Measurements from ENCODE around the gene SMAD5.

The SMAD5 gene

GRCh38 chr5:136123236-136123768 lies 9.3 kb upstream of the SMAD5 start:
- no peak overlapping the region for H3K27ac ChIP-seq (ENCODE audit: low read length)
- H3K4me3 ChIP-seq (ENCODE audit: low read depth in 1 of 2, low read length in 2 of 2), result no peak overlapping the region
- no peaks in the 10 kb centered on the region for H3K9me3 ChIP-seq (ENCODE audit: control insufficient read depth in 1 of 2, low read length in 2 of 2)
- no peaks in the 10 kb centered on the region for H3K27me3 ChIP-seq (ENCODE audit: low read depth, low read length)
- no peaks in the 10 kb centered on the region for H3K4me1 ChIP-seq (ENCODE audit: control insufficient read depth in 1 of 2, insufficient read depth in 2 of 2, low read length in 2 of 2)
- H3K36me3 ChIP-seq (ENCODE audit: control insufficient read depth in 1 of 2, insufficient read depth in 2 of 2, low read length in 2 of 2), result no peaks in the 10 kb centered on the region

DNA sequence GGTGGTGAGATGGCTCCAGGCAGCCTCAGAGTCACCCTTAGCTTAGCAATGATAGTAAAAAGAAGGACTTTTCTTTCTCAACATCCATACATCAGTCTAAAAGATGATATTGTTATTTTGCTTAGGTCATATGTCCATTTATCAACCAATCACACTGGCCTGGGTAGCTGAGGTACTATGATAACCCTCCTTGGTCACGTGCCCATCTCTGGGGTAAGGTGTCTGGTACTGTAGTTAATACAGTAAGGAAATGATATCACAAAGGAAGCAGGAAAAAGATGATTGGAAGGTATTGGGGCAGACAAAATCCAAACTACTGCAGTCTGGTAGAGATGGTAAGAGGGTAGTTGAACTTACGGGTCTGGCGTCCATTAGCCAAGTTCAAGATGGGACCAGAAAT lies 5.1 kb upstream of the SMAD5 start:
- Histone ChIP-seq H3K9me3 (ENCODE audit: control insufficient read depth in 1 of 2, low read length in 2 of 2) (no peaks in the 10 kb centered on the region), H3K27me3 (ENCODE audit: low read depth, low read length) (no peaks in the 10 kb centered on the region), H3K36me3 (ENCODE audit: control insufficient read depth in 1 of 2, insufficient read depth in 2 of 2, low read length in 2 of 2) (no peaks in the 10 kb centered on the region), H3K4me1 (ENCODE audit: control insufficient read depth in 1 of 2, insufficient read depth in 2 of 2, low read length in 2 of 2) (peaks cover 0 to 4% of the 10 kb centered on the region in 2 donors), H3K27ac (ENCODE audit: low read length) (no peak overlapping the region), H3K4me3 (ENCODE audit: low read depth in 1 of 2, low read length in 2 of 2) (no peak overlapping the region)

DNA sequence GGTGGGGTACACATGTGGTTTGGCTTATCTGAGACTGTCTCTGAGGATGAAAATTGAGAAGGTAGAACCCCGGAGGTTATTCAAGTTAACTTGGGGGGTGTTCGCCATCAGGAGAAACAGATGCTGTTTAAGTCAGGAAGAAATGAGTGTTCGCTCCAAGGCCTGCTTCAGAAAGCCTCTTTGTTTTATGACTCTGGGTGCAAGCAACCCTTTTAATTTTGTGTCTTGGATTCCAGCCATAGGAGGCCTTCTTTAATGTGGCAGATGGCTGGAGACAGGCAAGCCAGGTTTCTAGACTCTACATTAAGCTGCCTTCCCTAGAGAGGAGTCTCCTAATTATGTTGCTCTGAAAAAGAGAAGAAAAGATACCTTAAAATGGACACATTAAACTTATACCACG lies 4.2 kb upstream of the SMAD5 start:
- no peaks in the 10 kb centered on the region for H3K9me3 ChIP-seq (ENCODE audit: control insufficient read depth in 1 of 2, low read length in 2 of 2)
- peaks cover 0 to 6% of the 10 kb centered on the region in 2 donors for H3K36me3 ChIP-seq (ENCODE audit: control insufficient read depth in 1 of 2, insufficient read depth in 2 of 2, low read length in 2 of 2)
- H3K4me3 ChIP-seq (ENCODE audit: low read depth in 1 of 2, low read length in 2 of 2), result no peak overlapping the region
- peaks cover 0 to 4% of the 10 kb centered on the region in 2 donors for H3K4me1 ChIP-seq (ENCODE audit: control insufficient read depth in 1 of 2, insufficient read depth in 2 of 2, low read length in 2 of 2)
- H3K27ac ChIP-seq (ENCODE audit: low read length), result no peak overlapping the region
- no peaks in the 10 kb centered on the region for H3K27me3 ChIP-seq (ENCODE audit: low read depth, low read length)

- H3K27me3 ChIP-seq (ENCODE audit: low read depth, low read length), result no peaks in the 10 kb centered on the region
- no peak overlapping the region for H3K4me3 ChIP-seq (ENCODE audit: low read depth in 1 of 2, low read length in 2 of 2)
- peaks cover 0 to 6% of the 10 kb centered on the region in 2 donors for H3K36me3 ChIP-seq (ENCODE audit: control insufficient read depth in 1 of 2, insufficient read depth in 2 of 2, low read length in 2 of 2)
- no peak overlapping the region for H3K27ac ChIP-seq (ENCODE audit: low read length)
- H3K4me1 ChIP-seq (ENCODE audit: control insufficient read depth in 1 of 2, insufficient read depth in 2 of 2, low read length in 2 of 2), result peaks cover 0 to 11% of the 10 kb centered on the region in 2 donors
- no peaks in the 10 kb centered on the region for H3K9me3 ChIP-seq (ENCODE audit: control insufficient read depth in 1 of 2, low read length in 2 of 2)
Measured at GRCh38 chr5:136129445-136129844, 3.2 kb upstream of the SMAD5 start.

- Histone ChIP-seq H3K4me1 (ENCODE audit: control insufficient read depth in 1 of 2, insufficient read depth in 2 of 2, low read length in 2 of 2) (peaks cover 8 to 21% of the 10 kb centered on the region in 2 donors), H3K27me3 (ENCODE audit: low read depth, low read length) (no peaks in the 10 kb centered on the region), H3K4me3 (ENCODE audit: low read depth in 1 of 2, low read length in 2 of 2) (no peak overlapping the region), H3K27ac (ENCODE audit: low read length) (no peak overlapping the region), H3K9me3 (ENCODE audit: control insufficient read depth in 1 of 2, low read length in 2 of 2) (no peaks in the 10 kb centered on the region), H3K36me3 (ENCODE audit: control insufficient read depth in 1 of 2, insufficient read depth in 2 of 2, low read length in 2 of 2) (peaks cover 0 to 6% of the 10 kb centered on the region in 2 donors)
Measured at GRCh38 chr5:136130581-136130980, 2.1 kb upstream of the SMAD5 start.

DNA sequence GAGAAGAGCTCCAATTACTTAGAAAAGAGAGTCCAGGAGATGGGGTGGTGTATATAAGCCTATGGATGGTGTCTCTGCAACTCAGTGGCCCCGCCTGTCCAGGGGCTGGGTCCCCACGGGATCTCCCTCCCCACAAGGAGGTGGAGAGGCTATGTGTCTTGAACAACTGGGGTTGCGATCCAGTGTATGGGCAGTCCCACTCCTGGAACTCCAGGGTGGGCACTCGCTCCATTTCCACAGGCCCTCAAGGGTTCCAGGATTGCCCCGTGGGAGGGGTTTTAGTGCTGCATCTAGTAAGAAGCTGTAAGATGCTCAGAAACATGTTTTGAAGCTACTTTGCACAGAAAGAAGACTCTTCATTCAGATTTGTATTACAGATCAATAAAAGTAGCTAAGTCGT lies 558 bp upstream of the SMAD5 start:
- no peaks in the 10 kb centered on the region for H3K9me3 ChIP-seq (ENCODE audit: control insufficient read depth in 1 of 2, low read length in 2 of 2)

DNA sequence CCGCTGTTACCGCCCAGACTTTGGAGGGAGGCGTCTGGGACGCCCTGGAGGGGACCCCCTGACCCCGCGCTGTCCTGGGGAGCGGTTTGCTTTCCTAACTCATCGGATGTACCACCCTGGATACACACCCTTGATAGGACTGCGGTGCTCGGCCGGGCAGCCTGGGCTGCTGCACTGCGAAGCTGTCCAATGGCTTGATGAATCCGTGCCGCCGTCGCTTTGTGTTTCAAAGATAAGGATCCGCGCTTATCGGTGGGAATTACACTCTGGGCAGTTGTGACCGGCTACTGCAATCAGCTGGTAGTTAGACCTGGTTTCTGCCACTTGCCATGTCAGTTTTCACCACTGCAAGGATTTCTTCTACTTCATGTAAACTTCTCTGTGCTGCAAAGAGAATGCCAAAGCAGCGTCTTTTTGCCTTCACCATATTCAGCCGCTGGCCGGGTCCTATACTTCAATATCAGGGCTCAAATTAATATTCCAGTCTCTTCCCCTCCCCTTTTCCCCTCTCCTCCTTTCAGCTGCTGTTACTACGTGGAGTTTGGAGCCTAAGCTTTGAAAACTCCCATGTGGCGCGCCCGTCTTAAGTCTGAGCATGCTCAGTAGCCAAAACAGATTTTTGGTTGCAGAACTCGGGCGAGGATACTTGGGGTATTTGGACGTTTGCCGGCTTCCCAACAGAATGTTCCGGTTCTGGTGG lies 727 bp downstream of the SMAD5 start:
- Histone ChIP-seq H3K27ac (ENCODE audit: low read length) (peak overlapping the region; percentile 81), H3K4me3 (ENCODE audit: low read depth in 1 of 2, low read length in 2 of 2) (peak overlapping the region; percentile 90 to 96)

More for the DNA sequence above, 558 bp upstream of the SMAD5 start:
- Histone ChIP-seq H3K27me3 (ENCODE audit: low read depth, low read length) (no peaks in the 10 kb centered on the region), H3K36me3 (ENCODE audit: control insufficient read depth in 1 of 2, insufficient read depth in 2 of 2, low read length in 2 of 2) (peaks cover 0 to 6% of the 10 kb centered on the region in 2 donors), H3K4me3 (ENCODE audit: low read depth in 1 of 2, low read length in 2 of 2) (peak overlapping the region; percentile 90 to 96), H3K4me1 (ENCODE audit: control insufficient read depth in 1 of 2, insufficient read depth in 2 of 2, low read length in 2 of 2) (peaks cover 8 to 21% of the 10 kb centered on the region in 2 donors), H3K27ac (ENCODE audit: low read length) (peak overlapping the region; percentile 81)

GRCh38 chr5:136133922-136134379 lies 1.3 kb downstream of the SMAD5 start:
- Histone ChIP-seq H3K36me3 (ENCODE audit: control insufficient read depth in 1 of 2, insufficient read depth in 2 of 2, low read length in 2 of 2) (peaks cover 0 to 6% of the 10 kb centered on the region in 2 donors), H3K9me3 (ENCODE audit: control insufficient read depth in 1 of 2, low read length in 2 of 2) (no peaks in the 10 kb centered on the region), H3K27me3 (ENCODE audit: low read depth, low read length) (no peaks in the 10 kb centered on the region), H3K4me3 (ENCODE audit: low read depth in 1 of 2, low read length in 2 of 2) (peak overlapping the region; percentile 90 to 96), H3K4me1 (ENCODE audit: control insufficient read depth in 1 of 2, insufficient read depth in 2 of 2, low read length in 2 of 2) (peaks cover 12 to 24% of the 10 kb centered on the region in 2 donors), H3K27ac (ENCODE audit: low read length) (peak overlapping the region; percentile 81)

More for the DNA sequence above, 727 bp downstream of the SMAD5 start:
- Histone ChIP-seq H3K36me3 (ENCODE audit: control insufficient read depth in 1 of 2, insufficient read depth in 2 of 2, low read length in 2 of 2) (peaks cover 0 to 6% of the 10 kb centered on the region in 2 donors), H3K9me3 (ENCODE audit: control insufficient read depth in 1 of 2, low read length in 2 of 2) (no peaks in the 10 kb centered on the region), H3K4me1 (ENCODE audit: control insufficient read depth in 1 of 2, insufficient read depth in 2 of 2, low read length in 2 of 2) (peaks cover 12 to 24% of the 10 kb centered on the region in 2 donors), H3K27me3 (ENCODE audit: low read depth, low read length) (no peaks in the 10 kb centered on the region)

DNA sequence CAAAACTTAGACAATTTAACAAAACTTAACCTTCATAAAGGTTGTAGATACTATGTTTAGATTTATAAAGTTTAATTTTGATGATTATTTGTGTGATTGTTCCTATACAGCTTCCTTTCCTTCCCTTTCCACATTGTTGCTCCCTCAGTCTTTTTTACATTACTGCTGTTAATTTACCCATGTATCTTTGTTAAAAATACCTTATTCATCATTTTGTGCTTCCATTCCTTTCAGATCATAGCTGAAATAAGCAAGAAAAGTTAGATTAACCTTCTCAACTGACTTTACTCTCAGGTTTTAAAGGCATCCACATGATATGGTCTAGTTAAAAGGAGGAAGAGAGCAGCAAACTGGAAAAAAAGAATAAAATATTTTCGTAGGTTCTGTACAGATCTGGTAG lies 2.0 kb downstream of the SMAD5 start:
- Histone ChIP-seq H3K27ac (ENCODE audit: low read length) (no peak overlapping the region), H3K4me3 (ENCODE audit: low read depth in 1 of 2, low read length in 2 of 2) (peak overlapping the region; percentile 13 to 29)

GRCh38 chr5:136135536-136135935 lies 2.9 kb downstream of the SMAD5 start:
- Histone ChIP-seq H3K36me3 (ENCODE audit: control insufficient read depth in 1 of 2, insufficient read depth in 2 of 2, low read length in 2 of 2) (peaks cover 0 to 6% of the 10 kb centered on the region in 2 donors), H3K27me3 (ENCODE audit: low read depth, low read length) (no peaks in the 10 kb centered on the region), H3K9me3 (ENCODE audit: control insufficient read depth in 1 of 2, low read length in 2 of 2) (no peaks in the 10 kb centered on the region), H3K4me1 (ENCODE audit: control insufficient read depth in 1 of 2, insufficient read depth in 2 of 2, low read length in 2 of 2) (peaks cover 12 to 24% of the 10 kb centered on the region in 2 donors), H3K4me3 (ENCODE audit: low read depth in 1 of 2, low read length in 2 of 2) (no peak overlapping the region), H3K27ac (ENCODE audit: low read length) (no peak overlapping the region)

More for the DNA sequence above, 2.0 kb downstream of the SMAD5 start:
- Histone ChIP-seq H3K27me3 (ENCODE audit: low read depth, low read length) (no peaks in the 10 kb centered on the region), H3K36me3 (ENCODE audit: control insufficient read depth in 1 of 2, insufficient read depth in 2 of 2, low read length in 2 of 2) (peaks cover 0 to 6% of the 10 kb centered on the region in 2 donors), H3K9me3 (ENCODE audit: control insufficient read depth in 1 of 2, low read length in 2 of 2) (no peaks in the 10 kb centered on the region), H3K4me1 (ENCODE audit: control insufficient read depth in 1 of 2, insufficient read depth in 2 of 2, low read length in 2 of 2) (peaks cover 12 to 24% of the 10 kb centered on the region in 2 donors)

GRCh38 chr5:136137497-136138220 lies 5.0 kb downstream of the SMAD5 start:
- Histone ChIP-seq H3K27me3 (ENCODE audit: low read depth, low read length) (no peaks in the 10 kb centered on the region), H3K4me1 (ENCODE audit: control insufficient read depth in 1 of 2, insufficient read depth in 2 of 2, low read length in 2 of 2) (peaks cover 12 to 28% of the 10 kb centered on the region in 2 donors), H3K4me3 (ENCODE audit: low read depth in 1 of 2, low read length in 2 of 2) (no peak overlapping the region), H3K36me3 (ENCODE audit: control insufficient read depth in 1 of 2, insufficient read depth in 2 of 2, low read length in 2 of 2) (peaks cover 0 to 6% of the 10 kb centered on the region in 2 donors), H3K27ac (ENCODE audit: low read length) (no peak overlapping the region), H3K9me3 (ENCODE audit: control insufficient read depth in 1 of 2, low read length in 2 of 2) (no peaks in the 10 kb centered on the region)
